Prostate gland (tissue), 2 donors: ENCODE data around the gene SETBP1.

Experiments
- POLR2A ChIP-seq: fragments of 450-650 bp; IDR thresholded peaks from one replicate; pipeline ENCODE4 v1.6.1; 2016; ENCODE audit warnings: antibody characterized with exemption, mild to moderate bottlenecking
- POLR2AphosphoS5 ChIP-seq: sonication (generic); formaldehyde crosslinking; IDR thresholded peaks from one replicate; pipeline ENCODE4 v1.6.1; 2017; ENCODE audit warnings: antibody characterized with exemption
- TF ChIP-seq, protein P1 (sequence below), 4 experiments: fragments of 200-600 bp in 2 of 4; fragments of 450-650 bp in 2 of 4; sonication (generic) in 2 of 4; IDR thresholded peaks; 1 replicate in 3 of 4; 2 replicates in 1 of 4; pipeline ENCODE4 v1.5.1; 2016 to 2019; ENCODE audit warnings: antibody characterized with exemption in 4 of 4, mild to moderate bottlenecking in 2 of 4, moderate library complexity in 2 of 4

- TF ChIP-seq POLR2AphosphoS5 (no peak), POLR2A (no peak)
- TF ChIP-seq, protein P1, sequence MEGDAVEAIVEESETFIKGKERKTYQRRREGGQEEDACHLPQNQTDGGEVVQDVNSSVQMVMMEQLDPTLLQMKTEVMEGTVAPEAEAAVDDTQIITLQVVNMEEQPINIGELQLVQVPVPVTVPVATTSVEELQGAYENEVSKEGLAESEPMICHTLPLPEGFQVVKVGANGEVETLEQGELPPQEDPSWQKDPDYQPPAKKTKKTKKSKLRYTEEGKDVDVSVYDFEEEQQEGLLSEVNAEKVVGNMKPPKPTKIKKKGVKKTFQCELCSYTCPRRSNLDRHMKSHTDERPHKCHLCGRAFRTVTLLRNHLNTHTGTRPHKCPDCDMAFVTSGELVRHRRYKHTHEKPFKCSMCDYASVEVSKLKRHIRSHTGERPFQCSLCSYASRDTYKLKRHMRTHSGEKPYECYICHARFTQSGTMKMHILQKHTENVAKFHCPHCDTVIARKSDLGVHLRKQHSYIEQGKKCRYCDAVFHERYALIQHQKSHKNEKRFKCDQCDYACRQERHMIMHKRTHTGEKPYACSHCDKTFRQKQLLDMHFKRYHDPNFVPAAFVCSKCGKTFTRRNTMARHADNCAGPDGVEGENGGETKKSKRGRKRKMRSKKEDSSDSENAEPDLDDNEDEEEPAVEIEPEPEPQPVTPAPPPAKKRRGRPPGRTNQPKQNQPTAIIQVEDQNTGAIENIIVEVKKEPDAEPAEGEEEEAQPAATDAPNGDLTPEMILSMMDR (IDR thresholded peaks at IDR 0.05): no peak
These were observed 137.3 kb downstream of the SETBP1 start for GRCh38 chr18:44817831-44818473.
